DMS79 (cell line): ENCODE data around the gene DENND6A.
"Not testable (repeated sequence)": the region's sequence is repeated elsewhere in the genome, so short reads cannot be mapped to it uniquely, and the experiment has no call there.

Experiments
- DNase-seq: peaks from one replicate; lab custom pipeline; 2025; lab: John Stamatoyannopoulos, UW

The DENND6A gene

GRCh38 chr3:57634259-57634658 is 58.6 kb downstream of the DENND6A start:
- not testable (repeated sequence) for DNase-seq

GRCh38 chr3:57627976-57628375 is 64.9 kb downstream of the DENND6A start:
- DNase-seq: peak; percentile 80

GRCh38 chr3:57624801-57625200 is 68.1 kb downstream of the DENND6A start:
- DNase-seq: no peak

- DNase-seq: no peak
Measured at GRCh38 chr3:57622362-57622761, 70.5 kb downstream of the DENND6A start.

GRCh38 chr3:57617739-57618138 is 75.1 kb downstream of the DENND6A start:
- no peak for DNase-seq

- DNase-seq: no peak
Measured at GRCh38 chr3:57616233-57616632, 76.6 kb downstream of the DENND6A start.

- DNase-seq: not testable (repeated sequence)
Measured at GRCh38 chr3:57611870-57612269, 81.0 kb downstream of the DENND6A start.

GRCh38 chr3:57605683-57606082 is 87.2 kb downstream of the DENND6A start:
- no peak for DNase-seq

GRCh38 chr3:57604971-57605370 is 87.9 kb downstream of the DENND6A start:
- DNase-seq: no peak

GRCh38 chr3:57600195-57600594 is 92.7 kb downstream of the DENND6A start:
- DNase-seq: no peak

GRCh38 chr3:57598765-57599360 is 94.0 kb downstream of the DENND6A start:
- no peak for DNase-seq

- DNase-seq: peak; percentile 94
Measured at GRCh38 chr3:57597127-57597923, 95.6 kb downstream of the DENND6A start, which contains the start of gene ARF4. Gene ARF4, minus strand, starts transcription at chr3:57597344. Its CDS starts 204 bp downstream, at chr3:57597140.

GRCh38 chr3:57596495-57597126 is 96.3 kb downstream of the DENND6A start:
- no peak for DNase-seq

- DNase-seq: no peak
Measured at GRCh38 chr3:57594576-57594975, 98.3 kb downstream of the DENND6A start.

- no peak for DNase-seq
Measured at GRCh38 chr3:57594144-57594543, 98.7 kb downstream of the DENND6A start.

- no peak for DNase-seq
Measured at GRCh38 chr3:57592306-57592705, 100.6 kb downstream of the DENND6A start.

GRCh38 chr3:57587905-57588304 is 105.0 kb downstream of the DENND6A start:
- no peak for DNase-seq

GRCh38 chr3:57586778-57587177 is 106.1 kb downstream of the DENND6A start:
- DNase-seq: no peak

- DNase-seq: no peak
Measured at GRCh38 chr3:57583544-57583943, 109.3 kb downstream of the DENND6A start.

GRCh38 chr3:57582474-57583168 is 110.3 kb downstream of the DENND6A start:
- DNase-seq: no peak

GRCh38 chr3:57577801-57578200 is 115.1 kb downstream of the DENND6A start:
- no peak for DNase-seq

GRCh38 chr3:57575966-57576626 is 116.8 kb downstream of the DENND6A start:
- no peak for DNase-seq
